CD4-positive, alpha-beta T cell treated with Interleukin-21 for 1 hour (primary cell): ENCODE measurements around the gene LPGAT1.

Experiments
- DNase-seq: peaks from one replicate; pipeline ENCODE4 v3.0.0-alpha.2; 2020

LPGAT1 gene

DNA sequence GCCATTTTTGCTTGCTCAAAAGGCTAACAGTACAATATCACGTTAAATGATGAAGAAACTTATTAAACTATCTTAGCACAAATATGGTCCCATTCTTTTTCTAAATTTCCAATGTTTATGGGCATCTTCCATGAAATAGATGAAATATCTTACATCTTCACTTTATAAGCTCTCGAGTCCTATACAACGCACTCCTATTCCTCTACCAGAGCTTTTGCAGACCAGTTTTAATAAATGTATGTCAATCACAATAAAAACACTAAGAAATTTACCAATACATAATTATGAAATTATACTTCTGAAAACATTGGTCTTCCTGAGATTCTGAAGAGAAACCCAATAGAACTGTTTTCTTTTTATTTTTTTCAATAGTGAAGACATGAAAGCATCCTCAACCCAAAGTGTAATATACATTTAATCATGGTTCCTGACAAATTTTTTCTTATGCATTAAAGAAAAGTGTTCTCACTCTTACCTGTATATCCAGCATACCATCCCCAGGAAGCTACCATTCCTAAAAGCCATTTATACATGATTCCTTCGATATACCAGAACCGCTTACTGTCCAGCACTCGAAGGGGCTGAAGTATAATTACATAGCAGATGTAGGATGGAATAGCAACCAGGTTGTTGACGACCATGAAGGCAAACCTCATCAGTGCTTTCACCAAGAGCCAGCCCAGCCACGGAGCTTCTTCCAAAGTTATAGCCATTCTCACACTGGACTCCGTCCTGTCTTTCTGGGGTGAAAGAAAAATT is 1.8 kb downstream of the LPGAT1 start:
- DNase-seq, result no peak

DNA sequence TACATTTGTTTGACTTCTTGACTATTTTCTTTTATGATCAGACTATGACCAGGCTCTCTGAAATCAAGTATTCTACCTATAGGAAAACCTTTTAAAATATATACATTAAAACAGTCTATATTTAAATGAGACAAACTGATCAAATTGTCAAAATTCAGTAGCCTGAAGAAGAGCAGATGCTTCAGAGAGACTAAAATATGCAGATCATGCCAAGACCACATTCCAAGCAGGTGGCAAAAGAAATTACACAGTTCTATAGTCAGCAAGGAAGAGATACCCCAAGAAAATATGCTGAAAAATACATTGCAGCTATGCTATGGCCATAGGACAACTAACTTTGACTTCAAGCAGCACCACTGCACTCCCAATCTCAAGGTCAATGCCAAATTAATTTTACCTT is 3.5 kb downstream of the LPGAT1 start:
- DNase-seq, result no peak

DNA sequence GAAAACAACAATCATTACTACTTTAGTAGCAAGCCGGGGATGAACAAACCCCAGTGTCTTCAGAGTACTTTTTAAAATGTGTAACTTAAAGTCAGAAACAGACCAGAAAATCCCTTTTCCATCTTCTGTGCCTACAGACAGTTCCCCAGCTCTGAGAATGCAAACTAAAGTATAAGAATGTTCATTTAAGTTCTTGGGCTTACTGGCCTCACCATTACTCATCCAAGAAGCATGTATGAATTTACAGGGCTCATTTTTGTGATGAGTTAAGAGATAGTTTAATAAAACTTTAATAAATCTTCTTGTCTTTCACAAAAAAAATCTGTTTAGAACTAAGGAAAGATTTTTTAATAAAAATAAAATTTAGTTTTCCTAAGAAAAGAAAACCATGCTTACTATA is 4.6 kb downstream of the LPGAT1 start:
- DNase-seq, result no peak

DNA sequence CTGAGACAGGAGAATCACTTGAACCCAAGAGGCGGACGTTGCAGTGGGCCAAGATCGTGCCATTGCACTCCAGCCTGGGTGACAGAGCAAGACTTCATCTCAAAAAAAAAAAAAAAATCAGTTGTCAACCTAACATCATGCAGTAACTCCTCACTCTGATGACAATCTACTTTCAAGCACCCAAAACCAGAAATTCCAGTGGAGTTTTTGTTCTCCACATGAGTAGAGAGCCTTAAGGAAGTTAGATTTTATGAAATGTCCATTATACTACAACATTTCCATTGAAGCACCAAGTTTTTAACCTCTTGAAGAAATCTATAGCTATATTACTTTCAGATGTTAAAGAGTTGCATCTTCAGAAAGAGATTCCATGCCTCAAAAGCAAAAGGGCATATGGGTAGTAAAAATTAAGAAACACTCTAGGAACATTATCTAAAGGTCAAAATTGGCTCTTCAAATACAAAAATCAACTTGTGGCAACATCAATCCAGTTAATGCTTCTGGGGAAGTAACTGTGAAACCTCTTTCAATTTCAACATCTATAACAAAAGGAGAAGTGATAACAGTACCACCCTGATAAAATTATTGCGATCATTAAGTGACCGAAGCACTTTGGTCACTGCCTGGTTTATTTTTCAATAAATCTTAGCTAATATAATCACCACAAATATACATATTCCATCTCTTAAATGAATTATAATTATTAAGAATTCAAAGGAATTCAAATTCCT is 7.7 kb downstream of the LPGAT1 start:
- DNase-seq, result no peak

DNA sequence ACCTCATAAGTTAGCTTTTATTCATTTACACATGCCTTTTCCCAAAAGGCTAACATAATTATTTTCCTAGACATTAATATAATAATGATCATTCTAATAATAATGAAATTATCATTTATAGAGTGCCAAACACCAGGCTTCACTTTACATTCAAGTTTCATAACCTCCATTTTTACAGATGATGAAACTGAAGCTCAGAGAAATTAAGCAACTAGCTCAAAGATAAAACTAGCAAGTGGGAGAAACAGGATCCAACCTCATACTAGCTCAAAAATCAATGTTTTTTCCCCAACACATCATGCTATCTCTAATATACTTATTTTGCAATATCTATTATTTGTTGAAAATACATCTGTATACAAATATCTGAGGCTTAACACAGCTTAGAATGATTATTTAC is 14.0 kb downstream of the LPGAT1 start:
- no peak for DNase-seq

DNA sequence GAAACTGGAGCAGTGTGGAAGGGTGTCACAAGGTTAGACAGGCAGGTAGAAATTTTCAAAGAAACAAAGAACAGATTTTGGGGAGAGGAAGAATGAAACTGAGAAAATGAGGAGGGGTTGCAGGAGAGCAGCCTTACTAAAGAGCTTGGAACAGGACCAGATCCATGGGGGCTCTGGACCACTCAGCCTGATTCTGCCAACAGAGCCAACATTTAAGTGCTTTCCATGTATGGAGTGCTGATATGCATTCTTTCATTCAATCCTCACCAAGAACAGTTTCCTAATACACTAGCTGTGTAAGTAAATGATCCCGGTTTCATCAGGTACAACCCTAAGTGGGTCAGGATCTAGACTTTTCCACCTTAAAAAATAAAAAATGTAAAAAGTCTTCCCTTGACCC is 16.2 kb downstream of the LPGAT1 start:
- DNase-seq, result no peak

DNA sequence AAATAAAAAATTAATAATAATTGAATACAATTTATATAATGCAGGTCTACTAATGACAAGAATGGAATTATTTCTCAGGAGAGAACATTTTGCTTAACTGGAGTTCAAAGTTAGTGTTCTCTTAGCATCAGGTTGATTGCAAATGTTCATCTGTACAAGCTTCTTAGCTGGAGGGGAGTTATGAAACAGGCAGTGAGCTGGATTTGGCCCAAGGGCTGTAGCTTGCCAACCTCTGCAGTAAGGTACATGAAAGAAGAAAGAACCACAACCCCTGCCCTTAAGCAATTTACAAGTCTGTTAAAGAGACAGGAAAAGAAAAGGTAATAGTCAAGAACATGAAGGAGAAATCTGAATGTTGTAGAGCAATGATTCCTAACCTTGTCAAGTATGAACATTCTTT is 17.0 kb downstream of the LPGAT1 start:
- no peak for DNase-seq

DNA sequence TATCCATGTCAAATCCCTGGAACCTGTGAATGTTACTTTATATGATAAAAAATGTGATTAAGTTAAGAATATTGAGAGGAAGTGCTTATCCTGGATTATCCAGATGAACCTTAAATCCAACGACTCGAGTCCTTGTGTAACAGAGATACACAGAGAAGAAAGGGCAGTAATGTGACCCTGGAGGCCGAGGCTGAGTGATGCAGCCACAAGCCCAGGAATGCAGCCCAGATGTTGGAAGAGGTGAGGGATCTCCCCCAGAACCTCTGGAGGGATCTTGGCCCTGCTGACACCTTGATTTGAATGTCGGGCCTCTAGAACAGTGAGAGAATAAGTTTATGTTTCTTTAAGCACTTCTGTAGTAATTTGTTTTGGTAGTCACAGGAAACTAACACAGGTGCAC is 18.0 kb downstream of the LPGAT1 start:
- no peak for DNase-seq

DNA sequence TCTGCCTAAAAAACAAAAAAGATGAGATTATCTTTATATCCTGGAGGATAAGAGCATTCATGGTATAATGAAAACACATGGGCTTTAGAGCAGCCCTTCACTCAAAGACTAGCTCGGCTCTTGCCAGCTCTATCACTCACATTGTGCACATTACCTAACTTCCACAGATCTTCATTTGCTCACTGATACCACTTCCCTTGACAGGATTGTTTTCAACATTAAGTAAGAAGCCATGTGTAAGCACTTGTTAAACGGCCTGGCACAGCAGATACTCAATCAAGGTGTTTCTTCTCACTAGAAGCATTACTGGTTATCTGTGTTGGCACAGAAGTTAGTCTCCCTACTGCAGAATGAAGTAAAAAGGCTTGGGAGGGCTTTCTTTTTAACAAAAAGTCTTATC is 18.7 kb downstream of the LPGAT1 start:
- DNase-seq, result no peak

DNA sequence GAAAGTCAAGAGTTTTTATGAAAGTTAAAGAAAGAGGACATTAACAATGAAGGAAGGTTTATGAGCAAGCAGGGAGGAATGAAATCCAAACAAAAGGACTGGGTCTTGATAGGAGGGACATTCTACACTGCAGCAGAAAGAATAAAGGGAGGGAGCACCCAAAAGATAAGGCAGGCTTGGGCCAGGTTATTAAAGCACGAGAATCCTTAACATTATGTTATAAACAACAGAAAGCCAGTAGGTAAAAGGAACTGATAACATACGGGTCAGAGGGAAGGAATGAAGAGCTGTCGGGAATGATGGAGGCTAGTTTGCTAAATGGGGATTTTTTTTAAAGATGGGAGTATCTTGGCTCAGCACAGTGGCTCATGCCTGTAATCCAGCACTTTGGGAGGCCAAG is 19.4 kb downstream of the LPGAT1 start:
- no peak for DNase-seq

DNA sequence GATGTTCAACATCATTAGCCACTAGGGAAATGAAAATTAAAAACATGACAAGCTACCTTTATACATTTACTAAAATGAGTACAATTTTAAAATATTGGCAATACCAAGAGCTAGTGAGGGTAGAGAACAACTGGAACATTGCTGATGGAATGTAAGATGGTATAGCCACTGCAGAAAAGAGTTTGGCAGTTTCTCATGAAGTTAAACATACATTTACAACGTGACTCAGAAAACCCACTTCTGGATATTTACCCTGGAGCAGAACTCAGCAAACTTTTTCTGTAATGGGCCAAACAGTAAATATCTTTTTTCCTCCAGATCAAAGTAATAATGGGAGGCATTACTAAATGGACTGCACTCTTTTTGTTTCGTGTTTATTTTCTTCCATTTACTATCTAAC is 22.1 kb downstream of the LPGAT1 start:
- DNase-seq, result no peak

DNA sequence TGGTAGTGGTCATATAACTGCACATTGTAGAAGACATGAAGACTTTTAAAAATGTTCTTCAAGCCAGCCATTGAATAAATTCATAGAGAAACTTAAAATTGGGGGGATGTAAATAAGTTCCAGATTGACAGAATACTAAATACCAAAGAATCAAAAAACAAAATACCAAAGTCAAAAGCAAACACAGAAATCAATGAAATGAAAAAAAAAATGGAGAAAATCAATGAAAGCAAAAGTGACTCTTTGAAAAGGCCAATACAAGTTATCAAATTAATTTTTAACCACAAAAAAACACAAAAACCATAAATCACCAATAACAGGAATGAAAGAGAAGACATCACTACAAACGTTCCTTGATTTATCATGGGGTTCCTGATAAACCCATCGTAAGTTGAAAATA is 25.6 kb downstream of the LPGAT1 start:
- DNase-seq, result no peak

DNA sequence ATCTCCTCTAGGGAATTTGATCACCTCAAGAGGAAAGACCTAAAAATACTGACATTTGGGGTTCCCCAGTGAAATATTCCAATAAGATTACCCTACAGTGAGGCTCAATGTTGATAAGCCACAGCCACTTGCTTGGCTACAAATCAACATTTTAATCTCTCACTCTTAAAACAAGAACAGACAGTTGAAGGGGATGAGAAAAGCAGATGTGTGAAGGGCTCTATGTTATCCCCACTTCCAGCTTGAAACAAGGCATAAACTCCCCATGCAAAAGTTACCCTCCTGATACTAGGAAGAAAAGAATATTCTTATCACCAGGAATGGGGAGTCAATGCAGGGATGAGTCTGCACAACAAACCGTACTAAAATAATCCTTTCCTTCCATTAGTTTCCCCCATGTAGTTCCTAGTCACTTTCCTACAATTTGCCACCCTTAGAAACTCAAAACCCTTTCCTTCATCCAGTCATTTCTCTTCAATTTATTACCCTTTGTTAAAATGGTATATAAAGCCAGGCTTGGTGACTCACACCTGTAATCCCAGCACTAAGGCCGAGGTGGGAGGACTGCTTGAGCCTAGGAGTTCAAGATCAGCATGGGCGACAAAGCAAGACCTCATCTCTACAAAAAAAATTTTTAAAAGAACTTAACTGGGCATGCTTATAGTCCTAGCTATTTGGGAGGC is 29.5 kb downstream of the LPGAT1 start:
- DNase-seq, result no peak

DNA sequence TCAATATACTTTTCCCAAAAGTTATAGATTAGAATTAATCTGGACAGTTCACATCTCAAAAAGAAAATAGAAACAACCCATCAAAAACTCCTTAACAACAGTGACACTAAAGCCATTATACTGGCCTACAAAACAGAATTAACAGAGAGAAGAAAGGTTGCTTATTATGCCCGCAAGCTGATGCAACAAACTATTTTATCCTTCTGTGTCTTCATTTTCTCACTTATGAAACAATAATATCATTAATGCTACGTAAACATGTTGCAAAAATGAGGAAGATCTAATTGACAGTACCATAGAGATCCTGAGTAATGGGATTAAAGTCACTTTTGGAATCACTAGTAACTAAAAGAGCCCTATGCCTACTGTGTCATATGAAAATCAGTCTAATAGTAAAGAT is 32.6 kb downstream of the LPGAT1 start:
- no peak for DNase-seq

DNA sequence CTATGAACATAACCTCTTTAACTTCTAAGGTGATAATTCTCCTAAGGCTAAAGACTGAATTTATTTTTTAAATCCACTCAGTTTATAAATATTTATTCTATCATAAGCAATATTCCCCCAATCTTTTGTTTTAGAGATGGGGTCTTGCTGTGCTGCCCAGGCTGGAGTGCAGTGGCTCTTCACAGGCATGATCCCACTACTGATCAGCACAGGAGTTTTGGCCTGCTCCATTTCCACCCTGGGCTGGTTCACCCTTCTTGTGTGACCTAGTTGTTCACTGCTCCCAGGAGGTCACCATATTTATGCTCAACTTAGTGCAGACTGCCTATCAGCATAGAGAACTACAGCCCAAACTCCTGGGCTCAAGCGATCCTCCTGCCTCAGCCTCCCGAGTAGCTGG is 38.6 kb downstream of the LPGAT1 start:
- DNase-seq, result no peak

DNA sequence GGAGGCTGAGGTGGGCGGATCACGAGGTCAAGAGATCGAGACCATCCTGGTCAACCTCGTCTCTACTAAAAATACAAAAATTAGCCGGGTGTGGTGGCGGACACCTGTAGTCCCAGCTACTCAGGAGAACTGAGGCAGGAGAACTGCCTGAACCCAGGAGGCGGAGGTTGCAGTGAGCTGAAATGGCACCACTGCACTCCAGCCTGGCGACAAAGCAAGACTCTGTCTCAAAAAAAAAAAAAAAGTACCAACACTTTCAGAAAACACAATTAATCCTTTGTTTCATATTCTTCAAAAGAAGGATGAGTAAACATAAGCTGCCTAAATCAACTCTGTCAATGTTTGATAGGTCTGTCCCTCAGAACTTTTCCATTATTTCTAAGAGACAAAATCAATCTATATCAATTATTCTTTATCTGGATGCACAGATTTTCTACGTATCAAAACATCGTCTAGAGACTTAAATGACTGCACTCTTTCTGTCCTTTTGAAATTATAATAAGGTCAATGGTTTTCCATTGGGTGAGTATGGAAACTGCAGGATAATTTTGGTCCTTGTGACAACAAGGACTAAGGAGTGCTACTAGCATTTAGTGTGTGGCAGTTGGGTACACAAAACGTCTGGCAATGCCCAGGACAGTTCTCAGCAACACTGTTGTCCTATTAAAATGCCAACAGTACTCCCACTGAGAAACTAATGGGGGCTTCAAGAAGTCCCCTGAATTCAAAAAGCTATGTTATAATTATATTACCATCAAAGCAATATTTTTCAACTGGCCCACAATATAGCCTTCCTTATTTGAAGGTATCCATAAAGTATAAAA is 40.7 kb downstream of the LPGAT1 start:
- no peak for DNase-seq

DNA sequence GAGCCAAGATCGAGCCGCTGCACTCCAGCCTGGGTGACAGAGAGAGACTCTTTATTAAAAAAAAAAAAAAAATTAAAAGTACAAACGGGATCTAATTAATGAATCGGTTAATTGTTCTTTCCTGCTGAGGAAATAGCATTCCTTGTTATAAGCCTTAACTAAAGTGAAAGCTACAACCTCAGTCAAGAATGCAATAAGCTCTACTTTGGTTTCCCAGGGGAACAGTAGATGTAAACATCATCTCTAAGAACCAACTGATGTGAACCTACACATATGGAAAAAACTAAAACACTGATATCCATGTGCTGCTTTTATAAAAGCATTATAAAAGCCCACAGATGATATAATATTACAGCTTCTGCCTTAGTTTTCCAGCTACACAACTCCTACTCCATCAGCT is 41.9 kb downstream of the LPGAT1 start:
- DNase-seq, result no peak

DNA sequence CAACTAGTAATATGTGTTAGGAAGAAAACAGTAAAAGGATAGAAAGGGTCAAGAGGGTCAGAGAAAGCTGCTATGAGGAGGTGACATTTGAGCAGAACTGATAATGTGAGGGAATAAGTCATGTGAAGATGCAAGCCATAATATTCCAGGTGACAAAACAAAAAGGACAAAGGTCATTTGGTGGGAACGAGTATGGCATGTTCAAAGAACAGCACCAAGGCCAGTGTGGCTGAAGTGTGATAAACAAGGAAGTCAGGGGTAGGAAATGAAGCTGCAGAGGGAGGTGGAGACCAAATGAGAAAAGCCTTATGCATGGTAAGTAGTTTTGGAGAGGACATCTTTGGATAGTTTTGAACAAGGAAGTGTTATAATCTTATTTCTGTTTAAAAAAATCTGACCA is 46.7 kb downstream of the LPGAT1 start:
- no peak for DNase-seq

DNA sequence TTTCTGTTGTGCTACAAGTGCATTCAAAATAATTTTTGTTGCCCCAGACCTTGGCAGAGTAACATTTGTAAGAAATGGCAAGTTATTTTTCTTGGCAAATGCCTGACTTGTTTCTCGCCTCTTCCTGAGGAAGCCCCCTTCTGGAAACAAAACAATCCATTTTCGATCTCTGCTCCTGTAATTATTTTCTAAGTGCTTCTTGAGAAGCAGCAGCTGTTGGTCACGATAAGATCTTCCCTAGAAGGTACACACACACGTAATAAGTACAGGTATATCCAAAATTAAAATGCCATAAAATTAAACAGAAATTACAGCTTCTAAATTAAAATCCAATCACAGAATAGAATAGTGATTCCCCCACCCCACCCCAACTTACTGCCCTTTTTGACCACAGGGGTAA is 47.3 kb downstream of the LPGAT1 start:
- DNase-seq, result no peak

DNA sequence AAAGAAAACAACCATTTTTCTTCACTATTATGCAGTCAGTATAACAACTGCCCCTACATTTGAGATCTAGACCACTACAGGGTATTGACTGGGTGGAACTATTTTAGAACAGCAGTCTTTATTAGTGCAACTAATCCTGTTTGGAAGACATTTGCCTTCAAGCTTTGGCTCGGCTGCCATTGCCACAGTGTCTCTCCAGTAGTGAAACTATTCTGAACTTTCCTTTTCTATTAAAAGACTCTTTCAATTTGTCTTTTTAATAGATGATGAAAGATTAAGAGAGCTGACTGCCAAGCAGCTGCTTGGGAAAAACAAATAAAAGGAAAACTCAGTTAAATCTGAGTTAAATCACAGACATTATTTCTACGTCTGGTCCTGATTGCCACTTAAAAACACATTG is 49.3 kb downstream of the LPGAT1 start:
- DNase-seq, result no peak

DNA sequence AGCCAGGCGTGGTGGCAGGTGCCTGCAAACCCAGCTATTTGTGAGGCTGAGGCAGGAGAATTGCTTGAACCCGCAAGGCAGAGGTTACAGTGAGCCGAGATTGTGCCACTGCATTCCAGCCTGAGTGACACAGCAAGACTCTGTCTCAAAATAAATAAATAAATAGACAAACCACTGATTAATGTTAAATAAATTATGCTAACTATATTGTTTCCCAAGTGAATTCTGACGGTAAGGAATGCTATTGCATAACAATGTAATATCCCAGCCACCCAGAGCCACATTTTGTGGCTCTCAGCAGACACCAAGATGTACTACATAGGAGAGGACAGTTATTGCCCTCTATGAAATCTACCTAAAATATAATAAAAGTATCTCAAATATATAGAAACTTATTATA is 55.4 kb downstream of the LPGAT1 start:
- no peak for DNase-seq

DNA sequence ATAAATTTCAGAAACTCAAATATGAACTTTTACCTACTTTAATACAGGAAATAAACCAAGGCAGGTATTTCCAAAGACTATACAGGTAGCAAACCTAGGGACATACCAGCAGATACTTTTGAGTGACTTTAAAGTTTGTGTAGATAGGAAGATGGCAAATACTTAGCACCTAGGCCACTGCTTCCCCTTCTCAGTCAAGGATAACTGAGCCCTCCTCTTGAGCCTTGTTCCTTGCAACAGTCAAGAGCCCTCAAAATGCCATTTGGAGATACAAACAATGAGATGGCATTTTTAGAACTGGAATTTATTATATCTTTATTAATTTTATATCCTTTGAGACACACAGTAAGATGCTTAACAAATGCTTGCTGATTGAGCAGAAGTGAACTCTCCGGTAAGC is 65.9 kb downstream of the LPGAT1 start:
- DNase-seq, result no peak

DNA sequence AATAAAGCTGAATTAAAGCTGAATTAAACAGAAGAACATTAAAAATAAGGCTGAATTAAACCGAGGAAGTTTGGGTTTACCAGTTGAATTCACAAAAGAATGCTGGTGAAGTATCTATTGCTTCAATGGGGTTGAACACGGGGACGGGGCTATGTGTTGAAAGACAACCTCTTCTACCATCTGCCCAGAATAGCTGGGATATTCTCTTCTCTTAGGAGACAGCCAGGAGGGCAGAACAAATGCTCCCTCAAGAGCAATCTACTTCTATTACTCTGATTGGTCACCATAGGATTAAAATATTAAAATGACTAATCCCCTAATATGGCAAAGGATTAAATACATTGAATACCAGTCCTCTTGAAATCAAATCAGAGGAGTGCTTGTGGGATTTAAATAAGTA is 68.4 kb downstream of the LPGAT1 start:
- DNase-seq, result no peak
